Endothelial cell of umbilical vein (primary cell): Measurements from ENCODE around the gene MRPL41. TPM values are rescaled to one million over a fixed set of nuclear protein-coding genes. Genes with fewer than 3 reads are reported as not detected.

Source experiments
- BruUV-seq: library from RNA; stranded (reverse); fragments of 400-500 nt; replicated peaks from 2 replicates; lab custom pipeline; 2021; lab: Mats Ljungman, UMichigan
- CTCF ChIA-PET: fragments of 300-600, 350-600 bp; sonication (Branson Sonifier 250); formaldehyde crosslinking; loops from one replicate; lab custom pipeline; 2021; ENCODE audit warnings: antibody characterized with exemption, inconsistent platforms; lab: Charles Lee
- POLR2A ChIA-PET: fragments of 300-600, 350-600 bp; sonication (Branson Sonifier 250); formaldehyde crosslinking; loops from one replicate; lab custom pipeline; 2021; ENCODE audit warnings: antibody characterized with exemption, inconsistent platforms; lab: Charles Lee
- DNase-seq: peaks from one replicate; pipeline ENCODE4 v3.0.0-alpha.2; 2011; ENCODE audit warnings: low read depth, low spot score
- FAIRE-seq: peaks from 2 replicates; lab custom pipeline; 2011; peaks lifted over from hg19 to GRCh38; lab: Jason Lieb, UNC
- H2AFZ ChIP-seq: 2 replicates; pipeline ENCODE4 v1.6.0; 2012; ENCODE audit warnings: low read depth, low read length, control low read depth, inconsistent platforms
- H3K27ac ChIP-seq: 2 replicates; pipeline ENCODE4 v1.5.1; 2011; ENCODE audit warnings: low read depth, mild to moderate bottlenecking, control low read depth, low read length, moderate library complexity; ENCODE audit not compliant: insufficient read depth
- H3K27me3 ChIP-seq, 2 experiments: 2 replicates each; pipeline versions ENCODE4 v1.6.0 to v1.6.1; 2011; ENCODE audit warnings: low read length in 2 of 2, mixed read lengths in 1 of 2; ENCODE audit not compliant: control insufficient read depth in 2 of 2, insufficient read depth in 2 of 2
- H3K36me3 ChIP-seq, 2 experiments: 2 replicates in 1 of 2; 3 replicates in 1 of 2; pipeline ENCODE4 v1.5.1; 2011; ENCODE audit warnings: low read length in 2 of 2, mild to moderate bottlenecking in 1 of 2, moderate library complexity in 1 of 2; ENCODE audit not compliant: control insufficient read depth in 2 of 2, insufficient read depth in 2 of 2; ENCODE audit errors: extremely low read depth in 1 of 2
- H3K4me1 ChIP-seq: 3 replicates; pipeline ENCODE4 v1.5.1; 2011; ENCODE audit warnings: mild to moderate bottlenecking, low read length; ENCODE audit not compliant: control insufficient read depth, insufficient read depth; ENCODE audit errors: extremely low read depth
- H3K4me2 ChIP-seq: 2 replicates; pipeline ENCODE4 v1.6.1; 2011; ENCODE audit warnings: low read length, control low read depth, mixed read lengths; ENCODE audit not compliant: insufficient read depth
- H3K4me3 ChIP-seq, 3 experiments: fragments of 200-600 bp in 1 of 3; sonication (generic), shearing (Covaris generic) in 1 of 3; replicated peaks in 1 of 3; 2 replicates each; pipeline ENCODE4 v1.5.1; 2011 to 2016; ENCODE audit warnings: control low read depth in 3 of 3, low read length in 3 of 3, mild to moderate bottlenecking in 2 of 3, inconsistent platforms in 1 of 3, low read depth in 1 of 3, moderate library complexity in 1 of 3; ENCODE audit not compliant: insufficient read depth in 1 of 3
- H3K79me2 ChIP-seq: 2 replicates; pipeline ENCODE4 v1.6.0; 2012; ENCODE audit warnings: low read length, inconsistent platforms; ENCODE audit not compliant: control insufficient read depth, insufficient read depth
- H3K9ac ChIP-seq: replicated peaks from 2 replicates; pipeline ENCODE3; 2011; ENCODE audit warnings: low read length, control low read depth; ENCODE audit not compliant: insufficient read depth; ENCODE audit errors: extremely low read depth
- H3K9me1 ChIP-seq: replicated peaks from 3 replicates; pipeline ENCODE4 v1.6.0; 2011; ENCODE audit warnings: mild to moderate bottlenecking, low read length; ENCODE audit not compliant: control insufficient read depth, insufficient read depth; ENCODE audit errors: extremely low read depth
- H3K9me3 ChIP-seq: replicated peaks from 2 replicates; pipeline ENCODE4 v1.5.1; 2012; ENCODE audit warnings: low read length, inconsistent platforms; ENCODE audit not compliant: control insufficient read depth, insufficient read depth
- H4K20me1 ChIP-seq: replicated peaks from 2 replicates; pipeline ENCODE3; 2011; ENCODE audit warnings: mild to moderate bottlenecking, low read length; ENCODE audit not compliant: control insufficient read depth, insufficient read depth; ENCODE audit errors: extremely low read depth
- EZH2 ChIP-seq: IDR thresholded peaks from 2 replicates; pipeline ENCODE4 v1.6.1; 2012; ENCODE audit warnings: borderline replicate concordance, low read depth, mild to moderate bottlenecking, moderate library complexity, low read length, inconsistent platforms; ENCODE audit not compliant: severe bottlenecking
- FOS ChIP-seq: IDR thresholded peaks from 2 replicates; pipeline ENCODE4 v1.6.1; 2011; ENCODE audit warnings: mild to moderate bottlenecking, low read length, moderate library complexity, borderline replicate concordance; ENCODE audit not compliant: insufficient read depth
- GATA2 ChIP-seq: IDR thresholded peaks from 2 replicates; pipeline ENCODE4 v1.7.0; 2011; ENCODE audit warnings: low read depth, mild to moderate bottlenecking, moderate library complexity, mixed read lengths, low read length; ENCODE audit not compliant: insufficient read length, insufficient read depth
- JUN ChIP-seq: IDR thresholded peaks from 2 replicates; pipeline ENCODE4 v1.6.1; 2011; ENCODE audit warnings: borderline replicate concordance, low read depth; ENCODE audit not compliant: insufficient read length, insufficient read depth
- MYC ChIP-seq: IDR thresholded peaks from one replicate; pipeline ENCODE4 v1.6.1; 2011; ENCODE audit warnings: mild to moderate bottlenecking, low read depth, low read length
- POLR2A ChIP-seq: IDR thresholded peaks from 2 replicates; pipeline ENCODE4 v1.6.1; 2012; ENCODE audit warnings: low read depth, mild to moderate bottlenecking, control low read depth, low read length
- POLR2AphosphoS5 ChIP-seq: IDR thresholded peaks from 2 replicates; pipeline ENCODE4 v1.6.1; 2012; ENCODE audit warnings: low read depth, mild to moderate bottlenecking, control low read depth, low read length, moderate library complexity; ENCODE audit not compliant: insufficient read depth
- dilution Hi-C: fragments of 300-500 bp; cut with MboI; formaldehyde crosslinking; loops from one replicate; pipeline ENCODE4 v1.15.0; 2019; ENCODE audit warnings: low sequenced_read_pairs; ENCODE audit not compliant: extremely low pct_ligation_motif_present
- intact Hi-C: fragments of 100-400 bp; cut with micrococcal nuclease; formaldehyde crosslinking; loops from one replicate; pipeline ENCODE4 v1.10.0; 2022
- polyA plus RNA-seq, 4 experiments: library from polyadenylated mRNA; depleted of rRNA in 3 of 4; stranded (reverse) in 3 of 4; unstranded in 1 of 4; fragments of >200 nt; gene quantifications; 2 replicates each; pipeline versions ENCODE4 v1.2.1 to v1.2.3, GENCODE V29; 2011 to 2012; ENCODE audit warnings: missing spikeins in 1 of 4
- total RNA-seq: library from RNA; stranded (reverse); gene quantifications from 2 replicates; pipeline ENCODE4 v1.2.3, GENCODE V29; 2021
- TF ChIP-seq, protein P1 (sequence below): IDR thresholded peaks from 2 replicates; pipeline ENCODE4 v1.6.1; 2011; ENCODE audit not compliant: insufficient read depth, insufficient read length
- TF ChIP-seq, protein P2 (sequence below), 2 donors: IDR thresholded peaks; 1 replicate in 1 of 2; 2 replicates in 1 of 2; pipeline ENCODE4 v1.5.1; 2011; ENCODE audit warnings: low read length in 2 of 2, mild to moderate bottlenecking in 2 of 2, moderate library complexity in 2 of 2, control low read depth in 1 of 2, inconsistent platforms in 1 of 2, low read depth in 1 of 2; ENCODE audit not compliant: insufficient read depth in 1 of 2; ENCODE audit errors: extremely low read depth in 1 of 2

The MRPL41 gene
- total and polyA plus RNA-seq, 2 donors (not counting 3 experiments of a cell fraction or from before 2014, with no cell fraction given), result 50.4 to 50.7 TPM

DNA sequence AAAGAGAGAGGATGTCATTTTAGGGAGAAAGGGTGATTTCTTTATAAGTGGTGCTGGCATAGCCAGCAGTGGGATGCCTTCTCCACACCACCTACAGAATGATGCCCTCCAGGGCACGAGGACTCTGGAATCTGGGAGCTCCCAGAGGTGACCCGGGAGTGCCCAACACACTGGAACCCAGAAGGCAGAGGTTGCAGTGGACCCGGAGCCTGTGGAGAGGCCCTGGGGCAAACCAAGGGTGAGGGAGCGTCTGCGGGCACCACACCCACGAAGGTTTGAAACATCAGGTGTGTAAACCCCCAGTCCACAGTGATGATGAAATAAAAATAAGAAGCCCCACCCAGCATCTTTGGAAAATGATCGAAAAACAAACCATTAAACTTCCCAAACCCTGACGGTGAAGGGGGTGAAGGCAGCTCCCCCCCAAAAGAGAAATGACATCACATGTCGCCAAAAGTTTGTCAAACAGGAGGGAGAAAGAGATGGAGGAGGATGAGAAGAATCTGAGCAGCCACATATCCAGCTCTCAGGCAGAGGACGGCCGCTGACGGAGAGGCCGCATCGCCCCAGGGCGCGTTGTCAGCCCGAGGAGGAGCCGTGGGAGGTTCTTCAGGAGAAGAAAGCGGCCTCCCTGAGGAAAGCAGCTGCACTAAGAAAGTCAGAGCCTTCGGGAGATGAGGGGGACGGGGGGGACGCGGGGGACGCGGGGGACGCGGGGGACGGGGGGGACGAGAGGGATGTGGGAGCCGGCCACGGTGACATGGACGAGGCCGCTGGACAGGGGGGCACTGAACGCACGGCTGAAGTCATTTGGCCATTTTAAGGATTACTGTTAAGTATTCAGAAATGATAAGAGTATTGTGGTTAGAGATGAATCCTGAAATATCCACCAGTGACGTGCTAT is 49.4 kb upstream of the MRPL41 start:
- FAIRE-seq (no peak), DNase-seq (no peak)
- dilution Hi-C loops, result no loop called here
- Histone ChIP-seq H3K4me1 (no peaks in the 10 kb centered on the region), H3K9me3 (no peaks in the 10 kb centered on the region), H2AFZ (no peak overlapping the region), H3K4me2 (no peak overlapping the region), H3K9me1 (no peaks in the 10 kb centered on the region), H3K27ac (no peak overlapping the region), H3K36me3 (no peaks in the 10 kb centered on the region), H3K79me2 (no peaks in the 10 kb centered on the region), H3K9ac (no peak overlapping the region), H3K27me3 (no peaks in the 10 kb centered on the region), H3K4me3 (no peak overlapping the region), H4K20me1 (no peaks in the 10 kb centered on the region)
- no TSS peak for BruUV-seq
- ChIA-PET POLR2A (no interaction called here), CTCF (no interaction called here)
- intact Hi-C loops, result no loop called here
- no peak for TF ChIP-seq JUN
- TF ChIP-seq, protein P1, sequence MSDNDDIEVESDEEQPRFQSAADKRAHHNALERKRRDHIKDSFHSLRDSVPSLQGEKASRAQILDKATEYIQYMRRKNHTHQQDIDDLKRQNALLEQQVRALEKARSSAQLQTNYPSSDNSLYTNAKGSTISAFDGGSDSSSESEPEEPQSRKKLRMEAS, result no peak

DNA sequence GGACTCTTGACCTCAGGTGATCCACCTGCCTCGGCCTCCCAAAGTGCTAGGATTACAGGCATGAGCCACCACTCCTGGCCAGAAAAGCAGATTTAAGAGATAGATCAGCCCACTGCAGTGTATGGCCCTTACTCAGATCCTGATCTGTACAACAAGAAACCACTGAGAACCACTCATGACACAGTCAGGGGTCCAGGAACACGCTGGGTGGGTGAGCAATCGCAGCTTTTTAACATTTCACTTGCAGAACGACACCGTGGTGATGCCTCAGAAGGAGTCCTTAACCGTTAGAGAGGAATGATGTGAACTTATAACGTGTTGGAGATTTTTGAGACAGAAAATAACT is 47.3 kb upstream of the MRPL41 start:
- ChIA-PET CTCF (interaction anchor here (0.9 to 1.3 kb wide), 2 partner anchors 10 to 45 kb away, joined by 3 read pairs; partner anchors contain the start of gene NSMF), POLR2A (no interaction called here)
- FAIRE-seq, result no peak
- no peak for DNase-seq
- H3K79me2 ChIP-seq, result no peaks in the 10 kb centered on the region
- no peak overlapping the region for H3K27ac ChIP-seq
- intact Hi-C loops (no loop called here), dilution Hi-C loops (no loop called here)
- H2AFZ ChIP-seq, result no peak overlapping the region
- H4K20me1 ChIP-seq, result no peaks in the 10 kb centered on the region
- H3K4me3 ChIP-seq, result no peak overlapping the region
- no peaks in the 10 kb centered on the region for H3K4me1 ChIP-seq
- H3K9me3 ChIP-seq, result no peaks in the 10 kb centered on the region
- H3K4me2 ChIP-seq, result no peak overlapping the region
- BruUV-seq, result no TSS peak
- H3K9me1 ChIP-seq, result no peaks in the 10 kb centered on the region
- TF ChIP-seq EZH2, result no peak
- no peak for TF ChIP-seq JUN
- no peak for TF ChIP-seq MYC
- no peak for TF ChIP-seq POLR2AphosphoS5
- no peak for TF ChIP-seq FOS
- TF ChIP-seq, protein P2, sequence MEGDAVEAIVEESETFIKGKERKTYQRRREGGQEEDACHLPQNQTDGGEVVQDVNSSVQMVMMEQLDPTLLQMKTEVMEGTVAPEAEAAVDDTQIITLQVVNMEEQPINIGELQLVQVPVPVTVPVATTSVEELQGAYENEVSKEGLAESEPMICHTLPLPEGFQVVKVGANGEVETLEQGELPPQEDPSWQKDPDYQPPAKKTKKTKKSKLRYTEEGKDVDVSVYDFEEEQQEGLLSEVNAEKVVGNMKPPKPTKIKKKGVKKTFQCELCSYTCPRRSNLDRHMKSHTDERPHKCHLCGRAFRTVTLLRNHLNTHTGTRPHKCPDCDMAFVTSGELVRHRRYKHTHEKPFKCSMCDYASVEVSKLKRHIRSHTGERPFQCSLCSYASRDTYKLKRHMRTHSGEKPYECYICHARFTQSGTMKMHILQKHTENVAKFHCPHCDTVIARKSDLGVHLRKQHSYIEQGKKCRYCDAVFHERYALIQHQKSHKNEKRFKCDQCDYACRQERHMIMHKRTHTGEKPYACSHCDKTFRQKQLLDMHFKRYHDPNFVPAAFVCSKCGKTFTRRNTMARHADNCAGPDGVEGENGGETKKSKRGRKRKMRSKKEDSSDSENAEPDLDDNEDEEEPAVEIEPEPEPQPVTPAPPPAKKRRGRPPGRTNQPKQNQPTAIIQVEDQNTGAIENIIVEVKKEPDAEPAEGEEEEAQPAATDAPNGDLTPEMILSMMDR (IDR thresholded peaks at IDR 0.05; ENCODE audit: extremely low read depth in 1 of 2, insufficient read depth in 1 of 2, low read depth in 1 of 2, low read length in 2 of 2), result no peak
- TF ChIP-seq, protein P1, result no peak
- TF ChIP-seq POLR2A, result no peak
- no peak for TF ChIP-seq GATA2
- H3K9ac ChIP-seq, result no peak overlapping the region
- no peaks in the 10 kb centered on the region for H3K36me3 ChIP-seq
- H3K27me3 ChIP-seq, result no peaks in the 10 kb centered on the region
